ENCODE measurements around the gene GOPC.

Gene GOPC

DNA sequence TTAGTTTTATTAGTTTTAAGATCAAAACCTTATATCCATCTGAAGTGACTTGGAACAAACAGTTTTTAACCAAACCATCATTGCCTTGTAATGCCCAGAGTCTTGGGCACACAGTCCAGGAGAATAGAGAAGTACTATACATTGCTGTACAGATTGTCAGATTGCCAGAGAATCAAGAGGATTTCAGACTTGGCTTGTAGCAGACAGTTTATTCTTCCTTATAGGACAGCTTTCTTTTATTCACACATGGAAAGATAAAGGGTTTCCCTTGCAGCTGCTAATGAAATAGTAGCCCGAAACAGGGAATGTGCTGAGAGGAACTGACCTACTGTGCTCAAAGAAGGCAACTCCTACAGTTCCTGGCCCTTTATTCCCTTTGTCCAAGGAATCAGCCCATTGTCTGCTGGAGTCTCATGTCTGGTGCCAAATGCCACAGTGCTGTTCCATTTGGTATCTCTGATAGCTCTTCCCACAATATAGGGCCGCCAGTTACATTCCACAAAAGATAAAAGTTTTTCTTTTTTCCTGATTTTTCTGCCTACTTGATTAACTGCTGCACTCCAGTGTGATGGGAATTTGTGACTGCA lies 89.2 kb downstream of the GOPC start:
- DNase-seq = no peak

DNA sequence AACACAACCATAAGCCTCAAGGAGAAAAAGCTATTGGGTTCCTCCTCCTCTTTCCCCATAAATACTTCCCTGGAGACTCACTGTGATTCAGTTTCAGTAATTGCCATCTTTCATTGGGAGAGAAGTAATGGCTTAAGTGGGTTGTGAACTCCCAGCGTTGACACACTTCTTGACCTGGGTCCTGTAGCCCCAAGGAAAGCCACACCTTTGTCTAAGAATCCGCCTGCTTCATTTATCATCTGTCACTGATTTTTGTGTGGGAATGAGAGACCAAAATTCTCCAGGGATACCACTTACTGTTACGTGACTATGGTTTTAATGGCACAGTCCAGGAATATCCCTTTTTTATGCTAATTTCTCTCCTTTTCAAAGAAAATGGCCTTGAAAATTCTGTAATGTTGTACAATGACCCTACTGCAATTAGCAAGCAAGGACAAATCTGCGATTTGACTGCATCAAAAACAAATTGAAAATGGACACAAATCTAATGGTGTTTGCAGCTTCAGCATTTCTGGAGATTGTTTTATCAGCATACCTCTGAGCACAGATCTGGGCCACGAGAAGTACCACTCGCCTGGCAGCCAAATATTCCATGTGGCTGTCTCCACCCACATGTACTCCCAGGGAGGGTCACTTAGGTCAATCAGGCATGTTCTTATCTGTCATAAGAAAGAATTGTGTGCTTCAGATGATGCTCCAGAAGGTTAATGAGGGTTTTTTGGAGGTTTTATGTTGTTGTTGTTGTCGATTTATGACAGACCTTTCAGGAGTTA lies 90.1 kb downstream of the GOPC start:
- DNase-seq = no peak
